ENCODE data around the gene SLC16A8. TPM values are rescaled to one million over a fixed set of nuclear protein-coding genes. Genes with fewer than 3 reads are reported as not detected.

The SLC16A8 gene
- polyA plus RNA-seq, 1 donor (not counting 4 experiments of a cell fraction or from before 2014, with no cell fraction given) = not detected

DNA sequence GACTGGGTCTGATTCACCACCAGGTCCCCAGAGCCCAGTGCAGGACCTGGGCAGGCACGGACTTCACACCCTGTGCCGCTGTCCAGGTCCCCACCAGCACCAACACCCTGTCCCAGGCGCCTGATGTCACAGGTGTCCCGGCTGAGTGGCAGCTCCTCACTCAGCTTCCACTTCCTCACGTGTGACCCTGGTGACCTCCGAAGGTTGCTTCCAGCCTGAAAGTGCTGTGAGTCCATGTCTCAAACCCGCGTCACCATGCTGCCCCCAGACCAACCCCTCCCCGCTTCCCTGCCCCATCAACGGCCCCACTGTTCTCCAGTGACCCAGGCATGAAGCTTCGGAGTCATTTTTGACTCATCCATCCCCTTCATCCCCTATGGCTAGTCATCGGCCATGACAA is 52.5 kb downstream of the SLC16A8 start:
- DNase-seq (ENCODE audit: low read depth, low spot score) = no peak
- peaks cover 10% of the 10 kb centered on the region for H3K4me1 ChIP-seq (ENCODE audit: control insufficient read depth, extremely low read depth, insufficient read depth, low read length)
- no peaks in the 10 kb centered on the region for H4K20me1 ChIP-seq (ENCODE audit: control insufficient read depth, extremely low read depth, insufficient read depth, low read length)
- no peak overlapping the region for H3K4me3 ChIP-seq (ENCODE audit: control insufficient read depth in 2 of 3, extremely low read depth in 1 of 3, insufficient read depth in 2 of 3, low read depth in 1 of 3, low read length in 3 of 3)
- H3K27ac ChIP-seq (ENCODE audit: control insufficient read depth, insufficient read depth, low read length) = no peak overlapping the region
- H3K4me2 ChIP-seq (ENCODE audit: control insufficient read depth, extremely low read depth, insufficient read depth, low read depth, low read length) = no peak overlapping the region
- no peaks in the 10 kb centered on the region for H3K36me3 ChIP-seq (ENCODE audit: control insufficient read depth in 2 of 2, extremely low read depth in 1 of 2, insufficient read depth in 2 of 2, low read length in 2 of 2)
- H3K27me3 ChIP-seq (ENCODE audit: control insufficient read depth, extremely low read depth, insufficient read depth, low read length) = peaks cover 4% of the 10 kb centered on the region
- no peak overlapping the region for H3K9ac ChIP-seq (ENCODE audit: control insufficient read depth, extremely low read depth, insufficient read depth, low read length)
- FAIRE-seq = no peak
- no peaks in the 10 kb centered on the region for H3K9me3 ChIP-seq (ENCODE audit: control insufficient read depth, low read depth, low read length)
- H3K9me1 ChIP-seq (ENCODE audit: control insufficient read depth, extremely low read depth, insufficient read depth, low read length) = no peaks in the 10 kb centered on the region
- H2AFZ ChIP-seq (ENCODE audit: control insufficient read depth, low read length) = no peak overlapping the region
- TF ChIP-seq EZH2 (IDR thresholded peaks at IDR 0.05; ENCODE audit: low read length) = no peak
- TF ChIP-seq, protein P1, sequence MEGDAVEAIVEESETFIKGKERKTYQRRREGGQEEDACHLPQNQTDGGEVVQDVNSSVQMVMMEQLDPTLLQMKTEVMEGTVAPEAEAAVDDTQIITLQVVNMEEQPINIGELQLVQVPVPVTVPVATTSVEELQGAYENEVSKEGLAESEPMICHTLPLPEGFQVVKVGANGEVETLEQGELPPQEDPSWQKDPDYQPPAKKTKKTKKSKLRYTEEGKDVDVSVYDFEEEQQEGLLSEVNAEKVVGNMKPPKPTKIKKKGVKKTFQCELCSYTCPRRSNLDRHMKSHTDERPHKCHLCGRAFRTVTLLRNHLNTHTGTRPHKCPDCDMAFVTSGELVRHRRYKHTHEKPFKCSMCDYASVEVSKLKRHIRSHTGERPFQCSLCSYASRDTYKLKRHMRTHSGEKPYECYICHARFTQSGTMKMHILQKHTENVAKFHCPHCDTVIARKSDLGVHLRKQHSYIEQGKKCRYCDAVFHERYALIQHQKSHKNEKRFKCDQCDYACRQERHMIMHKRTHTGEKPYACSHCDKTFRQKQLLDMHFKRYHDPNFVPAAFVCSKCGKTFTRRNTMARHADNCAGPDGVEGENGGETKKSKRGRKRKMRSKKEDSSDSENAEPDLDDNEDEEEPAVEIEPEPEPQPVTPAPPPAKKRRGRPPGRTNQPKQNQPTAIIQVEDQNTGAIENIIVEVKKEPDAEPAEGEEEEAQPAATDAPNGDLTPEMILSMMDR (optimal IDR thresholded peaks at IDR 0.05 in 1 of 3, IDR thresholded peaks at IDR 0.05 in 1 of 3, conservative IDR thresholded peaks at IDR 0.05 in 1 of 3; ENCODE audit: extremely low read depth in 1 of 3, insufficient read depth in 2 of 3, low read length in 3 of 3) = no peak
- H3K79me2 ChIP-seq (ENCODE audit: control insufficient read depth, insufficient read depth, low read length) = no peaks in the 10 kb centered on the region
- dilution Hi-C loops (cut with MboI; ENCODE audit: extremely low pct_ligation_motif_present, low sequenced_read_pairs) = no loop called here

DNA sequence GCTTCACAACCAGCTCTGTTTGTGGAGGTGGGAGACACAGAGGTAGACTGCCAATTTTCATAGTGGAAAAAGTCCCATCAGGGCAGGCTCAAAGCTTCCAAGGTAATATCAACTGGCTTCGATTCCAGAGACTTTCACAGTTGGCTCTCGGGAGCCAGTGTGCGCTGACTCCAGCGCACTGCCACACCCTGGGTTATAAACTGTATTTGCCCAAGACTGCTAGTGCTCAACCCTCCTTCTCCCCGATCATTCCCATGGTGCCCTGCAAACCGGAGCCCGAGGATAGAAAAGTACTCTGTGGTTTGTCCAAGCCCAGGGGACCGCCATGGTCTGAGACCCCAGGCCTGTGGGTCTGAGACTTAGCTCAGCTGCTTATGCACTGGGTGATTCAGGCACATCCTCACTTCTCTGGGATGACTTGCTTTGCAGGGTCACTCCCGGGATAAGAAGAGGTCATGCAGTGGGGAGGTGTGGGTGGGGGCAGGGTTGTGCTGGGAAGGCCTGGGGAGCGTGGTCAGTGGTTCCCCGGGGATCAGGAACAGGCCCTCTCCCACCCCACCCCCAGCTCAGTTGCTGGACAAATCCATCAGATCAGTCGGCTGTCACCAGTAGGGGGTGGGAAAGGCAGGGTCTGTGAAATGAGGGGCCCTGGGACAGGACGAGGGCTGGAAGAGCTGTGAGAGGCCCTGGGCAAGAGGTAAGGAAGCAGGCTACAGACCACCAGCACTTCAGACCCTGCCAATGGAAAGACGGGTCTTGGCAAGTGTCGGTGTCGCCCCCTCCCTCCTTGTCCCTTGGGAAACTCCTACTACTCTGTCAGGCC is 53.5 kb downstream of the SLC16A8 start:
- dilution Hi-C loops (cut with MboI; ENCODE audit: extremely low pct_ligation_motif_present, low sequenced_read_pairs) = no loop called here
- H3K27me3 ChIP-seq (ENCODE audit: control insufficient read depth, extremely low read depth, insufficient read depth, low read length) = peaks cover 6% of the 10 kb centered on the region
- no peak overlapping the region for H2AFZ ChIP-seq (ENCODE audit: control insufficient read depth, low read length)
- FAIRE-seq (no peak), DNase-seq (ENCODE audit: low read depth, low spot score) (no peak)
- no peaks in the 10 kb centered on the region for H3K36me3 ChIP-seq (ENCODE audit: control insufficient read depth in 2 of 2, extremely low read depth in 1 of 2, insufficient read depth in 2 of 2, low read length in 2 of 2)
- H3K9ac ChIP-seq (ENCODE audit: control insufficient read depth, extremely low read depth, insufficient read depth, low read length) = no peak overlapping the region
- H3K27ac ChIP-seq (ENCODE audit: control insufficient read depth, insufficient read depth, low read length) = no peak overlapping the region
- no peaks in the 10 kb centered on the region for H3K79me2 ChIP-seq (ENCODE audit: control insufficient read depth, insufficient read depth, low read length)
- H3K9me1 ChIP-seq (ENCODE audit: control insufficient read depth, extremely low read depth, insufficient read depth, low read length) = no peaks in the 10 kb centered on the region
- peaks cover 10% of the 10 kb centered on the region for H3K4me1 ChIP-seq (ENCODE audit: control insufficient read depth, extremely low read depth, insufficient read depth, low read length)
- H4K20me1 ChIP-seq (ENCODE audit: control insufficient read depth, extremely low read depth, insufficient read depth, low read length) = no peaks in the 10 kb centered on the region
- no peak overlapping the region for H3K4me3 ChIP-seq (ENCODE audit: control insufficient read depth in 2 of 3, extremely low read depth in 1 of 3, insufficient read depth in 2 of 3, low read depth in 1 of 3, low read length in 3 of 3)
- TF ChIP-seq EZH2 (IDR thresholded peaks at IDR 0.05; ENCODE audit: low read length) = no peak
- TF ChIP-seq, protein P1 (optimal IDR thresholded peaks at IDR 0.05 in 1 of 3, IDR thresholded peaks at IDR 0.05 in 1 of 3, conservative IDR thresholded peaks at IDR 0.05 in 1 of 3; ENCODE audit: extremely low read depth in 1 of 3, insufficient read depth in 2 of 3, low read length in 3 of 3) = no peak
- no peak overlapping the region for H3K4me2 ChIP-seq (ENCODE audit: control insufficient read depth, extremely low read depth, insufficient read depth, low read depth, low read length)
- H3K9me3 ChIP-seq (ENCODE audit: control insufficient read depth, low read depth, low read length) = no peaks in the 10 kb centered on the region

Data from keratinocyte (primary cell).